ENCODE measurements around the gene UBE2D3.

Gene UBE2D3

GRCh38 chr4:102860611-102861324 lies 33.4 kb upstream of the UBE2D3 start:
- Histone ChIP-seq H3K27me3 (no peaks in the 10 kb centered on the region), H3K27ac (no peak overlapping the region), H3K9me3 (peaks cover 0 to 14% (median 14%) of the 10 kb centered on the region in 3 donors), H3K4me1 (no peaks in the 10 kb centered on the region), H3K36me3 (no peaks in the 10 kb centered on the region), H3K4me3 (no peak overlapping the region)
- no peak for TF ChIP-seq CTCF (IDR thresholded peaks at IDR 0.05)
- intact Hi-C loops (cut with DNase I; ENCODE audit: low total_unique reads): no loop called here
- peak in 1 of 2 donors; percentile 23 for DNase-seq

DNA sequence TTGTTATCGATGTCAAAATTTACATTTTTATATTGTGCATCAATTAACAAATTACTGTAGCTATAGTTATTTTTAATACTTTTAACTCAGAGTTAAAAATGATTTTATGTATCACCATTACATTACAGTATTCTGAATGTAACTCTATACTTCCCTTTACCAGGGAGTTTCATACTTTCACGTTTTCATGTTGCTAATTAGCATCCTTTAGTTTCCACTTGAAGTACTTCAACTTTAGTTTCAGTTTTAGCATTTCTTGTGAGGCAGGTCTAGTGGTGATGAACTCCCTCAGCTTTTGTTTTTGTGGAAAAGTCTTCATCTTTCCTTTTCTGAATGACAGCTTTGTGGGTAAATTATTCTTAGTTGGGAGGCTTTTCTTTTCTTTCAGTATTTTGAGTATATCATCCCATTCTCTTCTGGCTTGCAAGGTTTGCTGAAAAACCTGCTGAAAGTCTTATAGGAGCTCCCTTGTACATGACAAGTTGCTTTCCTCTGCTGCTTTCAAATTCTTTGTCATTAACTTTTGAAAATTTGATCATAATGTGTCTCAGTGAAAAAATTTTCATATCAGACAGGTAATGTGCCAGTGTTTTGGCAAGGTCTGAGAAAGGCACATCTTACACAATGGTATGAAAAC lies 31.6 kb upstream of the UBE2D3 start:
- Histone ChIP-seq H3K27ac (no peak overlapping the region), H3K4me3 (no peak overlapping the region), H3K27me3 (no peaks in the 10 kb centered on the region), H3K9me3 (peaks cover 0 to 14% (median 14%) of the 10 kb centered on the region in 3 donors), H3K36me3 (no peaks in the 10 kb centered on the region), H3K4me1 (no peaks in the 10 kb centered on the region)
- intact Hi-C loops (cut with DNase I; ENCODE audit: low total_unique reads): no loop called here
- TF ChIP-seq CTCF (IDR thresholded peaks at IDR 0.05): no peak
- DNase-seq: no peak

DNA sequence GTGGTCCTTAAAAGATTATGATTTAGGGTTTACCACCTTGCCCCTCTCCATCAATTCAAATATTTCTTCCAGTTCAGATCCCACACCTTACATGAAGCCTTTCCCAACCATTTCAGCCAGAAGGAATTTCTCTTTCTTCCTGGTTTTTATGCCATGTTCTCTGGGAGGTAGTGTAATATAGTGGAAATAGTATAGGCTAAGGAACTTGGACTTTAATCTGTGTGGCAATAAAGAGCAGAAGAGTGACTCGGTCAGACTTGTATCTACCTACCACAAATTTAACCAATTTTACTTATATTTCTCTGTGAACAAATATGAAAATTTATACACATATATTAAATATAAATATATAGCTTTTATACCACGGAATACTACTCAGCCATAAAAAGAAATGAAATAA lies 23.0 kb upstream of the UBE2D3 start:
- Histone ChIP-seq H3K4me3 (no peak overlapping the region), H3K27ac (no peak overlapping the region), H3K36me3 (no peaks in the 10 kb centered on the region), H3K27me3 (no peaks in the 10 kb centered on the region), H3K4me1 (no peaks in the 10 kb centered on the region), H3K9me3 (no peaks in the 10 kb centered on the region)
- no peak for DNase-seq
- TF ChIP-seq CTCF (IDR thresholded peaks at IDR 0.05): no peak
- intact Hi-C loops (cut with DNase I; ENCODE audit: low total_unique reads): no loop called here

GRCh38 chr4:102849579-102850104 lies 22.3 kb upstream of the UBE2D3 start:
- no peak overlapping the region for H3K27ac ChIP-seq
- no peaks in the 10 kb centered on the region for H3K36me3 ChIP-seq
- no peak for TF ChIP-seq CTCF (IDR thresholded peaks at IDR 0.05)
- no peak overlapping the region for H3K4me3 ChIP-seq
- H3K9me3 ChIP-seq: no peaks in the 10 kb centered on the region
- DNase-seq: no peak
- intact Hi-C loops (cut with DNase I; ENCODE audit: low total_unique reads): no loop called here
- no peaks in the 10 kb centered on the region for H3K4me1 ChIP-seq
- H3K27me3 ChIP-seq: no peaks in the 10 kb centered on the region

DNA sequence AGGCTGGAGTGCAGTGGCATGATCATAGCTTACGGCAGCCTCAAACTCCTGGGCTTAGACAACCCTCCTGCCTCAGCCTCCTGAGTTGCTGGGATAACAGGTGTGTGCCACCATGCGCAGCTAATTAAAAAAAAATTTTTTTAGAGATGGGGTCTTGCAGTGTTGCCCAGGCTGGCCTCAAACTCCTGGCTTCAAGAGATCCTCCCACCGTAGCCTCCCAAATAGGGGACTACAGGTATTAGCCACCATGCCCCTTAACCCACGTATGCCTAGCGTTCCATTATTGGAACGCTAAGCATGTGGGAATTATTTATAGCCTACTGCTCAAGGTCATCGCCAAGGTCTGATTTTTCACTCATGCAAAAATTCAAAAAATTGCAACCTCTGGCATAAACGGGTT lies 20.3 kb upstream of the UBE2D3 start:
- no peak for DNase-seq
- no peaks in the 10 kb centered on the region for H3K9me3 ChIP-seq
- no peaks in the 10 kb centered on the region for H3K27me3 ChIP-seq
- no peaks in the 10 kb centered on the region for H3K36me3 ChIP-seq
- no peak overlapping the region for H3K27ac ChIP-seq
- no peak overlapping the region for H3K4me3 ChIP-seq
- H3K4me1 ChIP-seq: no peaks in the 10 kb centered on the region
- TF ChIP-seq CTCF (IDR thresholded peaks at IDR 0.05): no peak
- intact Hi-C loops (cut with DNase I; ENCODE audit: low total_unique reads): no loop called here

Measured in tibial artery (tissue), 4 donors.